Measurements from ENCODE around the gene BMP15. TPM values are rescaled to one million over a fixed set of nuclear protein-coding genes. Genes with fewer than 3 reads are reported as not detected.

Gene BMP15
- total and polyA plus RNA-seq, 2 of the 13 experiments (the other 11 are each of a cell fraction or from before 2014, with no cell fraction given), result not detected

DNA sequence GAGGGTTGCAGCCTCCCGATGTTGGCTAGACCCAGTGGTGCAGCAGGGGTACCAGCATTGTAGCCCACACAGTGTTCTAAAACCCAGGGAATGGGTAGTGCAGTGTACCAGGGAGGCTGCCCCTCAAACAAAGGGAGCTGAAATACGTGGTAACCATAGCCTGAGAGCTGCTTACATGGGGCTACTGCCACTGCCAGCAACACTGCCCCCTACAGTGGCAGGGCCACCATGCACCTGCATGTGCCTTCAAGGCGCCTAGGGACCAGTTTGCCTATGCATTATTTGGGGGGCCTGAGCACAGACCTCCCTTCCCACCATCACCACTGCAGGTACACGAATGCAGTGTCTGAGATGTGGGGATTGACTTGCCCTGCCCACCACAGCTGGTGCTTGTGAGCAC is 21.0 kb upstream of the BMP15 start (continued):
- TF ChIP-seq, protein P1, sequence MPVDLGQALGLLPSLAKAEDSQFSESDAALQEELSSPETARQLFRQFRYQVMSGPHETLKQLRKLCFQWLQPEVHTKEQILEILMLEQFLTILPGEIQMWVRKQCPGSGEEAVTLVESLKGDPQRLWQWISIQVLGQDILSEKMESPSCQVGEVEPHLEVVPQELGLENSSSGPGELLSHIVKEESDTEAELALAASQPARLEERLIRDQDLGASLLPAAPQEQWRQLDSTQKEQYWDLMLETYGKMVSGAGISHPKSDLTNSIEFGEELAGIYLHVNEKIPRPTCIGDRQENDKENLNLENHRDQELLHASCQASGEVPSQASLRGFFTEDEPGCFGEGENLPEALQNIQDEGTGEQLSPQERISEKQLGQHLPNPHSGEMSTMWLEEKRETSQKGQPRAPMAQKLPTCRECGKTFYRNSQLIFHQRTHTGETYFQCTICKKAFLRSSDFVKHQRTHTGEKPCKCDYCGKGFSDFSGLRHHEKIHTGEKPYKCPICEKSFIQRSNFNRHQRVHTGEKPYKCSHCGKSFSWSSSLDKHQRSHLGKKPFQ (CRISPR knock-in tag; IDR thresholded peaks at IDR 0.05; ENCODE audit: insufficient replicate concordance), result no peak
- TF ChIP-seq ZNF501 (CRISPR knock-in tag; IDR thresholded peaks at IDR 0.05) (no peak), GLI4 (CRISPR knock-in tag; IDR thresholded peaks at IDR 0.05; ENCODE audit: borderline replicate concordance) (no peak), ZFP36L2 (CRISPR knock-in tag; IDR thresholded peaks at IDR 0.05) (no peak)

GRCh38 chrX:50893047-50893446 is 17.5 kb upstream of the BMP15 start:
- ATAC-seq (no peak), DNase-seq (ENCODE audit: low spot score) (no peak), FAIRE-seq (no peak)
- Histone ChIP-seq H3K4me3 (replicated peaks in 1 of 3; ENCODE audit: insufficient read depth in 1 of 3, low read depth in 2 of 3, low read length in 3 of 3) (no peak overlapping the region), H3K79me2 (ENCODE audit: insufficient read depth, low read length) (no peaks in the 10 kb centered on the region), H3K36me3 (replicated peaks in 1 of 2; ENCODE audit: control insufficient read depth in 1 of 2, insufficient read depth in 2 of 2, low read length in 2 of 2) (no peaks in the 10 kb centered on the region), H3K4me1 (ENCODE audit: insufficient read depth, low read length) (no peaks in the 10 kb centered on the region), H4K20me1 (ENCODE audit: insufficient read depth, low read length) (no peaks in the 10 kb centered on the region), H3K9me3 (ENCODE audit: low read length) (no peaks in the 10 kb centered on the region), H2AFZ (ENCODE audit: low read length) (no peak overlapping the region), H3K27ac (ENCODE audit: extremely low read length, insufficient read depth, low read length) (no peak overlapping the region), H3K9ac (ENCODE audit: insufficient read depth, low read depth, low read length) (no peak overlapping the region), H3K27me3 (ENCODE audit: control insufficient read depth in 1 of 2, insufficient read depth in 2 of 2, low read length in 2 of 2) (no peaks in the 10 kb centered on the region), H3K4me2 (ENCODE audit: low read depth, low read length) (no peak overlapping the region)
- POLR2A ChIA-PET, result no interaction called here
- intact Hi-C loops (cut with micrococcal nuclease; ENCODE audit: unreplicated experiment) (no loop called here), in situ Hi-C loops (cut with HindIII; ENCODE audit: extremely low pct_ligation_motif_present, low pct_unique_long_range_greater_than_20kb) (no loop called here)
- CTCF ChIA-PET (ENCODE audit: low intra/inter-chr PET ratio, low total read pairs), result no interaction called here
- BruUV-seq (replicated peaks), result no TSS peak
- 77% methylated on average over 3 of the region's 3 CpGs for WGBS (ENCODE audit: low lambda C conversion rate)
- TF ChIP-seq HNRNPL (IDR thresholded peaks at IDR 0.05; ENCODE audit: low read depth, low read length) (no peak), ZNF143 (CRISPR knock-in tag; IDR thresholded peaks at IDR 0.05) (no peak), PCBP1 (IDR thresholded peaks at IDR 0.05; ENCODE audit: borderline replicate concordance, low read depth, low read length) (no peak), TARDBP (CRISPR knock-in tag; IDR thresholded peaks at IDR 0.05) (no peak), RBFOX2 (IDR thresholded peaks at IDR 0.05; ENCODE audit: low read depth, low read length) (no peak), SP1 (IDR thresholded peaks at IDR 0.05) (no peak), SP1 (CRISPR knock-in tag; IDR thresholded peaks at IDR 0.05) (no peak), ZNF264 (CRISPR knock-in tag; IDR thresholded peaks at IDR 0.05) (no peak), PHF20 (CRISPR knock-in tag; IDR thresholded peaks at IDR 0.05) (no peak)
- TF ChIP-seq, protein P2, sequence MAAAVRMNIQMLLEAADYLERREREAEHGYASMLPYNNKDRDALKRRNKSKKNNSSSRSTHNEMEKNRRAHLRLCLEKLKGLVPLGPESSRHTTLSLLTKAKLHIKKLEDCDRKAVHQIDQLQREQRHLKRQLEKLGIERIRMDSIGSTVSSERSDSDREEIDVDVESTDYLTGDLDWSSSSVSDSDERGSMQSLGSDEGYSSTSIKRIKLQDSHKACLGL (CRISPR knock-in tag; IDR thresholded peaks at IDR 0.05), result no peak
- TF ChIP-seq, protein P3, sequence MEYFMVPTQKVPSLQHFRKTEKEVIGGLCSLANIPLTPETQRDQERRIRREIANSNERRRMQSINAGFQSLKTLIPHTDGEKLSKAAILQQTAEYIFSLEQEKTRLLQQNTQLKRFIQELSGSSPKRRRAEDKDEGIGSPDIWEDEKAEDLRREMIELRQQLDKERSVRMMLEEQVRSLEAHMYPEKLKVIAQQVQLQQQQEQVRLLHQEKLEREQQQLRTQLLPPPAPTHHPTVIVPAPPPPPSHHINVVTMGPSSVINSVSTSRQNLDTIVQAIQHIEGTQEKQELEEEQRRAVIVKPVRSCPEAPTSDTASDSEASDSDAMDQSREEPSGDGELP (IDR thresholded peaks at IDR 0.05; ENCODE audit: borderline replicate concordance, low read depth), result no peak
- TF ChIP-seq, protein P4, sequence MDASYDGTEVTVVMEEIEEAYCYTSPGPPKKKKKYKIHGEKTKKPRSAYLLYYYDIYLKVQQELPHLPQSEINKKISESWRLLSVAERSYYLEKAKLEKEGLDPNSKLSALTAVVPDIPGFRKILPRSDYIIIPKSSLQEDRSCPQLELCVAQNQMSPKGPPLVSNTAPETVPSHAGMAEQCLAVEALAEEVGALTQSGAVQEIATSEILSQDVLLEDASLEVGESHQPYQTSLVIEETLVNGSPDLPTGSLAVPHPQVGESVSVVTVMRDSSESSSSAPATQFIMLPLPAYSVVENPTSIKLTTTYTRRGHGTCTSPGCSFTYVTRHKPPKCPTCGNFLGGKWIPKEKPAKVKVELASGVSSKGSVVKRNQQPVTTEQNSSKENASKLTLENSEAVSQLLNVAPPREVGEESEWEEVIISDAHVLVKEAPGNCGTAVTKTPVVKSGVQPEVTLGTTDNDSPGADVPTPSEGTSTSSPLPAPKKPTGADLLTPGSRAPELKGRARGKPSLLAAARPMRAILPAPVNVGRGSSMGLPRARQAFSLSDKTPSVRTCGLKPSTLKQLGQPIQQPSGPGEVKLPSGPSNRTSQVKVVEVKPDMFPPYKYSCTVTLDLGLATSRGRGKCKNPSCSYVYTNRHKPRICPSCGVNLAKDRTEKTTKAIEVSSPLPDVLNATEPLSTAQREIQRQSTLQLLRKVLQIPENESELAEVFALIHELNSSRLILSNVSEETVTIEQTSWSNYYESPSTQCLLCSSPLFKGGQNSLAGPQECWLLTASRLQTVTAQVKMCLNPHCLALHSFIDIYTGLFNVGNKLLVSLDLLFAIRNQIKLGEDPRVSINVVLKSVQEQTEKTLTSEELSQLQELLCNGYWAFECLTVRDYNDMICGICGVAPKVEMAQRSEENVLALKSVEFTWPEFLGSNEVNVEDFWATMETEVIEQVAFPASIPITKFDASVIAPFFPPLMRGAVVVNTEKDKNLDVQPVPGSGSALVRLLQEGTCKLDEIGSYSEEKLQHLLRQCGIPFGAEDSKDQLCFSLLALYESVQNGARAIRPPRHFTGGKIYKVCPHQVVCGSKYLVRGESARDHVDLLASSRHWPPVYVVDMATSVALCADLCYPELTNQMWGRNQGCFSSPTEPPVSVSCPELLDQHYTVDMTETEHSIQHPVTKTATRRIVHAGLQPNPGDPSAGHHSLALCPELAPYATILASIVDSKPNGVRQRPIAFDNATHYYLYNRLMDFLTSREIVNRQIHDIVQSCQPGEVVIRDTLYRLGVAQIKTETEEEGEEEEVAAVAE (CRISPR knock-in tag; IDR thresholded peaks at IDR 0.05; ENCODE audit: borderline replicate concordance), result no peak
- TF ChIP-seq, protein P5, sequence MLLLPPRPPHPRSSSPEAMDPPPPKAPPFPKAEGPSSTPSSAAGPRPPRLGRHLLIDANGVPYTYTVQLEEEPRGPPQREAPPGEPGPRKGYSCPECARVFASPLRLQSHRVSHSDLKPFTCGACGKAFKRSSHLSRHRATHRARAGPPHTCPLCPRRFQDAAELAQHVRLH (CRISPR knock-in tag; IDR thresholded peaks at IDR 0.05; ENCODE audit: borderline replicate concordance, low read depth), result no peak
